MM.1S (cell line): ENCODE measurements around the gene TMEM163.

Experiments
- DNase-seq: peaks from one replicate; pipeline ENCODE4 v3.0.0-alpha.2; 2015
- H2AFZ ChIP-seq: fragments of 300-600 bp; sonication (generic); 2 replicates; pipeline ENCODE4 v1.6.0; 2016; ENCODE audit warnings: antibody characterized with exemption, low read length
- H3F3A ChIP-seq: fragments of 300-600 bp; sonication (generic); 2 replicates; pipeline ENCODE4 v1.6.1; 2016; ENCODE audit warnings: mild to moderate bottlenecking, antibody characterized with exemption, low read length, moderate library complexity, mixed read lengths; ENCODE audit not compliant: insufficient read depth
- H3K27ac ChIP-seq: fragments of 300-600 bp; sonication (generic); 2 replicates; pipeline ENCODE4 v1.5.1; 2016; ENCODE audit warnings: mild to moderate bottlenecking, low read length
- H3K27me3 ChIP-seq: fragments of 300-600 bp; sonication (generic); replicated peaks from 2 replicates; pipeline ENCODE4 v1.6.0; 2016; ENCODE audit warnings: low read length; ENCODE audit not compliant: insufficient read depth
- H3K36me3 ChIP-seq: fragments of 300-600 bp; sonication (generic); replicated peaks from 2 replicates; pipeline ENCODE4 v1.6.1; 2016; ENCODE audit warnings: mild to moderate bottlenecking, low read length, mixed read lengths; ENCODE audit not compliant: insufficient read depth
- H3K4me1 ChIP-seq: fragments of 300-600 bp; sonication (generic); 2 replicates; pipeline ENCODE4 v1.6.1; 2016; ENCODE audit warnings: low read length, mixed read lengths
- H3K4me2 ChIP-seq: fragments of 300-600 bp; sonication (generic); 2 replicates; pipeline ENCODE4 v1.6.0; 2016; ENCODE audit warnings: low read depth, low read length
- H3K4me3 ChIP-seq: fragments of 300-600 bp; sonication (generic); 2 replicates; pipeline ENCODE4 v1.5.1; 2016; ENCODE audit warnings: low read length, mixed read lengths
- H3K79me2 ChIP-seq: fragments of 300-600 bp; sonication (generic); 2 replicates; pipeline ENCODE4 v1.6.1; 2016; ENCODE audit warnings: mixed run types, low read length, mixed read lengths
- H3K9ac ChIP-seq: fragments of 300-600 bp; sonication (generic); 2 replicates; pipeline ENCODE4 v1.6.1; 2016; ENCODE audit warnings: low read length, mixed read lengths
- H3K9me2 ChIP-seq: fragments of 300-600 bp; sonication (generic); replicated peaks from 2 replicates; pipeline ENCODE4 v1.6.1; 2016; ENCODE audit warnings: mild to moderate bottlenecking, low read length, mixed read lengths; ENCODE audit not compliant: insufficient read depth
- H3K9me3 ChIP-seq: fragments of 300-600 bp; sonication (generic); replicated peaks from 2 replicates; pipeline ENCODE4 v1.6.1; 2016; ENCODE audit warnings: mild to moderate bottlenecking, low read length, mixed read lengths; ENCODE audit not compliant: insufficient read depth
- H4K20me1 ChIP-seq: fragments of 300-600 bp; sonication (generic); 2 replicates; pipeline ENCODE4 v1.6.1; 2016; ENCODE audit warnings: mild to moderate bottlenecking, low read length, moderate library complexity, mixed read lengths; ENCODE audit not compliant: insufficient read depth
- EZH2 ChIP-seq: fragments of 300-600 bp; sonication (generic); optimal IDR thresholded peaks from 2 replicates; pipeline ENCODE3; 2017; ENCODE audit warnings: low read depth, mild to moderate bottlenecking, antibody characterized with exemption, low read length, mixed read lengths
- EZH2phosphoT487 ChIP-seq: fragments of 300-600 bp; sonication (generic); IDR thresholded peaks from 2 replicates; pipeline ENCODE4 v1.6.1; 2018; ENCODE audit warnings: antibody characterized with exemption, low read length
- TF ChIP-seq, protein P1 (sequence below): fragments of 300-600 bp; sonication (generic); IDR thresholded peaks from 2 replicates; pipeline ENCODE4 v1.5.1; 2016; ENCODE audit warnings: antibody characterized with exemption, low read length, mixed read lengths

TMEM163 gene

DNA sequence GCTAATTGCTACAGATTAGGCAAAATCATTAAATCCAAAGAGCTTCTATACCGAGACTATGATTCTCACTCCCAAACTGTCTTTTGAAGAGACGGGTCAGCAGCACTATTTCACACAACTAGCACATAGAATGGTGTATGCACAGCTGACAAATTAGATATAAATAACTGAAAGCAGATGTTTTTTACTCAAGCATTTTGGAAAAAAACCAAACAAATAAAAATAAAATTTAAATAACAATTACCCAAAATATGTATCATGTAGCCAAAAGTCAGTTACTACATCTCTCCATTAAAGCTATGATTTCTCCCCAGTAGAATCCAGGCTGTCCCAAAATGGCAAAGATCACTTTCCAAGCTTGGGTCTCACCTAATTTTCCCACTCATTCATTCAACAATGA lies 107.9 kb downstream of the TMEM163 start:
- no peak overlapping the region for H3K4me2 ChIP-seq
- no peaks in the 10 kb centered on the region for H3K9me2 ChIP-seq
- no peak overlapping the region for H3K4me3 ChIP-seq
- H3K79me2 ChIP-seq: no peaks in the 10 kb centered on the region
- no peak overlapping the region for H3K27ac ChIP-seq
- TF ChIP-seq EZH2phosphoT487: no peak
- TF ChIP-seq, protein P1, sequence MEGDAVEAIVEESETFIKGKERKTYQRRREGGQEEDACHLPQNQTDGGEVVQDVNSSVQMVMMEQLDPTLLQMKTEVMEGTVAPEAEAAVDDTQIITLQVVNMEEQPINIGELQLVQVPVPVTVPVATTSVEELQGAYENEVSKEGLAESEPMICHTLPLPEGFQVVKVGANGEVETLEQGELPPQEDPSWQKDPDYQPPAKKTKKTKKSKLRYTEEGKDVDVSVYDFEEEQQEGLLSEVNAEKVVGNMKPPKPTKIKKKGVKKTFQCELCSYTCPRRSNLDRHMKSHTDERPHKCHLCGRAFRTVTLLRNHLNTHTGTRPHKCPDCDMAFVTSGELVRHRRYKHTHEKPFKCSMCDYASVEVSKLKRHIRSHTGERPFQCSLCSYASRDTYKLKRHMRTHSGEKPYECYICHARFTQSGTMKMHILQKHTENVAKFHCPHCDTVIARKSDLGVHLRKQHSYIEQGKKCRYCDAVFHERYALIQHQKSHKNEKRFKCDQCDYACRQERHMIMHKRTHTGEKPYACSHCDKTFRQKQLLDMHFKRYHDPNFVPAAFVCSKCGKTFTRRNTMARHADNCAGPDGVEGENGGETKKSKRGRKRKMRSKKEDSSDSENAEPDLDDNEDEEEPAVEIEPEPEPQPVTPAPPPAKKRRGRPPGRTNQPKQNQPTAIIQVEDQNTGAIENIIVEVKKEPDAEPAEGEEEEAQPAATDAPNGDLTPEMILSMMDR: no peak
- no peaks in the 10 kb centered on the region for H3K9me3 ChIP-seq
- H2AFZ ChIP-seq: no peak overlapping the region
- no peak for DNase-seq
- no peaks in the 10 kb centered on the region for H3K4me1 ChIP-seq
- no peak overlapping the region for H3K9ac ChIP-seq
- no peaks in the 10 kb centered on the region for H3F3A ChIP-seq
- H4K20me1 ChIP-seq: no peaks in the 10 kb centered on the region
- H3K27me3 ChIP-seq: no peaks in the 10 kb centered on the region
- H3K36me3 ChIP-seq: no peaks in the 10 kb centered on the region

- no peak for DNase-seq
- H3K9me2 ChIP-seq: no peaks in the 10 kb centered on the region
- no peaks in the 10 kb centered on the region for H3K27me3 ChIP-seq
These were observed 108.8 kb downstream of the TMEM163 start for GRCh38 chr2:134609924-134610513.

DNA sequence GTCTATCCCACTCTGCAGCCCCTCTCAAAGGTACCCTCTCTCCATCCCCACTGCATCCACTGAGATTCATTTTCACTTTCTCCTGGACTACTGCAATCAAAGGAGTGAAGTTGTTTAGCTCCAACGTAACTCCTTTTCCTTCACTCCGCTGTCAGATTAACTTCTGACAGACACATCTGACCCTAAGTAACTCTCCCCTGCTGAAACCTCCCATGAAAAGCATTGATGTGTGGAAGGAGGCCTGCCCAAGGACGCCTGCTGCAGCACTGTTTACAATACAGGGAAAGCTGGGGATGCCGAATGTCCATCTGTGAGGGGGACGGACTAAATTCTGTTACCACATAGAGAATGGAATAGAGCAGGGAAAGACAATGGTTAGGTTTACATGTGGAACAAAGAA lies 114.8 kb downstream of the TMEM163 start:
- Histone ChIP-seq H3K27ac (no peak overlapping the region), H3K9me2 (no peaks in the 10 kb centered on the region), H2AFZ (no peak overlapping the region), H3K27me3 (no peaks in the 10 kb centered on the region), H3K9me3 (no peaks in the 10 kb centered on the region), H3K36me3 (no peaks in the 10 kb centered on the region), H4K20me1 (no peaks in the 10 kb centered on the region), H3K79me2 (no peaks in the 10 kb centered on the region), H3K9ac (no peak overlapping the region), H3K4me3 (no peak overlapping the region), H3K4me1 (no peaks in the 10 kb centered on the region), H3F3A (no peaks in the 10 kb centered on the region), H3K4me2 (no peak overlapping the region)
- TF ChIP-seq EZH2phosphoT487 (no peak), EZH2 (no peak)
- no peak for DNase-seq

More at GRCh38 chr2:134609924-134610513, 108.8 kb downstream of the TMEM163 start:
- Histone ChIP-seq H4K20me1 (no peaks in the 10 kb centered on the region), H3K4me1 (no peaks in the 10 kb centered on the region), H3K36me3 (no peaks in the 10 kb centered on the region), H3F3A (no peaks in the 10 kb centered on the region), H3K79me2 (no peaks in the 10 kb centered on the region), H2AFZ (no peak overlapping the region), H3K9me3 (no peaks in the 10 kb centered on the region), H3K4me2 (no peak overlapping the region), H3K9ac (no peak overlapping the region), H3K4me3 (no peak overlapping the region), H3K27ac (no peak overlapping the region)
- no peak for TF ChIP-seq EZH2
- TF ChIP-seq, protein P1: no peak
- no peak for TF ChIP-seq EZH2phosphoT487

DNA sequence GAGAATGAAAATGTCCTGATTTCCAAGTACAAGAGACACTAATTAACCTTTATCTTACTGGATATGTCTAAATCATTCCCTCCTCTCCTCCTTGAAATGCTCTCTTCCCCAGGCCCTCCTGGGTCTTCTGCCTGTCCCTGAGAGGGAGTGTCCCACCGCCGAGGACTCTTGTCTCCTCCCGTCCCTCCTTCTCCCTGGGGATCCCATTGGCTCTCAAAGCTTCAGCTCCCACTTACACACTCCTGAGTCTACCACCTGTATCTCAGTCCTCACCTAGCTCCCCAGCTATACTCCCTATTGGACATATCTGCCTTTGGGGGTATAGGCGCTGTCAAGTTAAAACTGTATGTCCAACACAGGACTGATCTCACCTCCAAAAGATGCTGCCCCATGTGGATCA lies 116.1 kb downstream of the TMEM163 start:
- Histone ChIP-seq H3K27me3 (no peaks in the 10 kb centered on the region), H3K9ac (no peak overlapping the region), H3K27ac (no peak overlapping the region), H2AFZ (no peak overlapping the region), H3K4me2 (no peak overlapping the region), H4K20me1 (no peaks in the 10 kb centered on the region), H3K36me3 (no peaks in the 10 kb centered on the region), H3F3A (no peaks in the 10 kb centered on the region), H3K9me3 (no peaks in the 10 kb centered on the region), H3K79me2 (no peaks in the 10 kb centered on the region), H3K4me3 (no peak overlapping the region), H3K4me1 (no peaks in the 10 kb centered on the region), H3K9me2 (no peaks in the 10 kb centered on the region)
- no peak for DNase-seq
- TF ChIP-seq, protein P1: no peak
- TF ChIP-seq EZH2: no peak
- no peak for TF ChIP-seq EZH2phosphoT487
